HG02798 (cell line): ENCODE data around the gene CBX8.

Source experiments
- ATAC-seq: cut with Tn5 transposase; IDR thresholded peaks from one replicate; pipeline ENCODE4 v1.9.1; 2021; ENCODE audit warnings: mild to moderate bottlenecking; ENCODE audit not compliant: unreplicated experiment, poor library complexity

The CBX8 gene

DNA sequence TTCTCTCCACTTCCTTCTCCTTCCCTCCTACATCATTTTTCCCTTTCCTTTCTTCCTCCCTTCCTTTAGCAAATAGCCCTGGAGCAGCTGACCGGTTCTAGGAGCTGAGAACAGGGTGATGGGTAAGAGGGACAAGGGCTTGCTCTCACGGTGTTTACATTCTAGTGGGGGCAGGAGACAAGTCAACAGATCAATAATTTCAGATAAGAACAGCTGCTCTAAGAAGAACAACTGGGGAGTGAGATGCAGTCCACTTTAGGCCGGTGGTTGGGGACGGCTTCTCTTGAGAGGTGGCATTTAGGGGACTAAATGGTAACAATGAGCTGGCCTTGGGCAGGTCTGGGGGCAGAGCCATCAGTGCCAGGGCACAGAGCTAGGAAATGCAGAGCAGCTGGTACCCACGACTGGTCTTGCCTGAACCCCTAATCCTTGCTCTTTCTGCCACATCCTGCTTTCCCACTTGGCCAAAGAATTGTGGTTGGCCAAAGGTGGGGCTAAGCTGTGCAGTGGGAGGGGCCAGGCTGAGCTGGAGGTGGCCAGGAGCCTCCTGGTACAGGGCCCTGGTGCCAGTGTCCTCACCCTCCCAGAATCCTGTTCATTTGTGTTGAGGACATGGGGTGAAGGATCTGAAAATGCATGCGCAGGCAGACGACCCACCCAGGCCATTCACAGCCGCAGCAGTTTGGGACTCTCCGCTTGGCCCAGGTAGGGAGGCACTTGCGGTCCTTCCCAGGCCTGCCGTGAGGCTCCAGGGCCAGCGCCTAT, 24.6 kb upstream of the CBX8 start:
- no peak for ATAC-seq

DNA sequence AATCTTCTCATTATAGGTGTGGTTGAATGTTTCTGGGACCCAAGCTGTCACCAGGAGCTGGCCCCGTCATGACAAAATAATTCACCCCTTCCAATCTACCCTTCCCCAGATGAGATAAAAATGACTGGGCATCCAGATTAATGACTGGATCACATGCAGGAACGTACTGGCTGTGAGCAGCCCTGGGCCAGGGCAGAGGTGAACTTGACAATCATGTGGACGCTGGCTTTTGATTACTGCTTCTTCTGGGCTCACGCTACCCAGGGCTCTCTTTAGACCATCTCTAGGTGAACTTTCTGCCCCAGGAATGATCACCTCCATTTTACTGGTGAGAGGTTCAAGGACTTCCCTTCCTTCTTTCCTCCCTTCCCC, 24.1 kb upstream of the CBX8 start:
- no peak for ATAC-seq

DNA sequence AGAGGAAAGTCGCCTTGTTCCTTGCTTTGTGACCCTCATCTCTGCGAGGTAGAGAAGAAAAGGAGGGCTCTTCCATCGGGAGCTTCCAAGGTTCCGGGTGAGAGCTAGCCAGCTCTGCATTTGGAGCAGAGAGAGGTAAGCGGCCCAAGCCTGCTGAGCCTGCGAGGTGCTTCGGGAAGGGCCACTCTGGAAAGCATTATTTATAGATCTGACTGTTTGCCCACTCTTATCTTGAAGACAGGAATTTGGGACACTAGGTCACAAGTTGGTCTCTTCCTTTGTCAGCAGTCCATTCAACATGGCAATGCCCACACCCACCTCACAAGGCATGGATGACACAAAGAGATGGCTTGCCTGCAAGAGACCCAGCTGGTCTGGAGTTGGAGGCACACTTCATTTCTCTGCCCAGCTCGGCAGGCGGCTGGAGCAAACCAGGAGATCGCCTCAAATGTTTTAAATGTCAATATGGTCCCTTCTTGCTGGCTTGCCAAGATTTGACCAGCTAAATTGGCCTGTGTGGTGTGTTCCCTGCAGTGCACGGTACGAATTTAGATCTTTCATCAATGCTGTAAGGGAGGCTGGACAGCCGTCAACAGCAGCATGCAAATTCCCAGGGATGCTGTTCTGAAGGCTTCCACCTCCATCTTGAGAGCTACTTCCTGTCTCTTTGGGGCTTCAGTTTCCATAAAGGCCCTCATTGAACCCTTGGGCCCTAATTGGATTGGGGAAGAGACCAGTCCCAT, 22.8 kb upstream of the CBX8 start:
- no peak for ATAC-seq

DNA sequence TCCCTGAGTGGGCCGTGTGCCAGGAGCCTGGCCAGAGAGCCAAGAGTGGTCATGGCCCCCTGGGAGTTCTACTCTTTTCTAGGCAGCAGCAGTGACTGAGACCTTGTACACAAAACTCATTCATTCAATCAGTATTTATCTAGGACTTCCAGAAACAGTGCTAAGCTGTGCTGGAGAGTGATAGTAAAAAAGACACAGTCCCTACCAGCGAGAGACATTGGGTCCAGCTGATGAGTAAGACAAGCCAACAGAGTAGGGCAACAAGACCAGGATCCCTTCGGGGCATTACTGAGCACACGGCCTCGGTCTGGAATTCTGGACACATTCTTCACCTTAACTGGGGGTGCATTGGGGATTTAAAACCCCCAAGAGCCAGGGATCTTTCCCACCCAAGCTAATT, 22.2 kb upstream of the CBX8 start:
- ATAC-seq: no peak

DNA sequence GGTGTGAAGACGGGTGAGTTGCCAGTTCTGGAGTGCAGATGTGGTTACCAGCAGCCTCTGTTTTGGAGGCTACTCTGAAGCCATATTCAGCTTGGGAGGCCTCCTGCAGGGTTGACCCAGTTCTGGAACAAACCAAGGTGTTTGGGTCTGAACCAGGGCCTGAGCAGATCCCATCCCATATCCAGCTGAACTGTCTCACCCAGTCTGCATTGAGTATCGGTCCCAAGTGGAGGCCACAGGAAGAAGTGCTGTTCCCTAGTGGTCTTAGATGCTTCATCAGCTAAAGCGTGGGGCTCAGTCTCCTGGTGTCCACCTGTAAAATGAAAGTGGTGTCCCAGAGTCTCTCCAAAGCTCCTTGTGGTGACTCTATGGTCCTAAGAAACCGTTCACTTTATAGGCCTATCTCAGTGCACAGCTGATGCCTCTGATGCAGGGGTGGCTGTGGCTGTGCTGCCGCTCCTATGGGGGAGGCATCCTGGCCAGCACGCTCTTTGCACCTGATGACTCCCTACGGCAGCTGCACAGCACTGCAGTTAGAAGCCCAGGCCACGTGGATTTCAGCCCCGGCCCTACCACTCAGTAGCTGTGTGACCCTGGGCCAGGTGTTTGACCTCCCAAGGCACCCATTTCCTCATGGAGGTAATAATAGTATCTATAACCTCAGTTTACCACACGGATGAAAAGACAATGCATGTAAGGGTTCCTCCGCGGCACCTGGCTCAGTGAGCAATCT, 21.3 kb upstream of the CBX8 start:
- no peak for ATAC-seq

DNA sequence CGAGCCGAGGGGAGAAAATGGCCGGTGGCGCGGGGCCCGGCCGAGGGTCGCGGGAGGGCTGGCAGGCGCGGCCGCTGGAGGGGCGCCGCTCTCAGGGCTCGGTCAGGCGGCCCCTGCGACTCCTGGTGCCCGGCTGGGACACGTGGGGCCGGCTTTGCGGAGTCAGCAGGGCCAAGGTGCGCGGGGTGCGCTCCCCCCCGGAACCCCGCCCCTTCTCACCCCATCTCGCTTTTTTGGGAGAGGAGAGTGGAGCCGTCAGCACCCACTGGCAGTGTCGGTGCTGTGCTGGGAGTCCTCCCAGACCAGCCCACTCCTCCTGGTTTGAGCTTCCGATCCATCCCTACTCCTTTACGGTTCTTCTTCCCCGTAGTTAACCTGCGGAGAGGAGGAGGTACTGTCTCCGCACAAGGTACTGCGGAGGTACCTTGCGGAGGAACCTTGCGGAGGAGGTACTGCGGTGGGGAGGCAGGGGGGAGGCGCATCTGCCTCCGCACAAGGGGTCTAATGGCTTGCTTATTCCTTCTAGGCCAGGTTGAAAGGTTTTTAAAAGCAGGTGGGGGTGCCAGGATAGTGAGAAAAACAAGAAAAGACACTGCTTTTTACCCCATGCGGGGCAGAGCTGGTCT, 19.1 kb upstream of the CBX8 start:
- ATAC-seq: no peak

DNA sequence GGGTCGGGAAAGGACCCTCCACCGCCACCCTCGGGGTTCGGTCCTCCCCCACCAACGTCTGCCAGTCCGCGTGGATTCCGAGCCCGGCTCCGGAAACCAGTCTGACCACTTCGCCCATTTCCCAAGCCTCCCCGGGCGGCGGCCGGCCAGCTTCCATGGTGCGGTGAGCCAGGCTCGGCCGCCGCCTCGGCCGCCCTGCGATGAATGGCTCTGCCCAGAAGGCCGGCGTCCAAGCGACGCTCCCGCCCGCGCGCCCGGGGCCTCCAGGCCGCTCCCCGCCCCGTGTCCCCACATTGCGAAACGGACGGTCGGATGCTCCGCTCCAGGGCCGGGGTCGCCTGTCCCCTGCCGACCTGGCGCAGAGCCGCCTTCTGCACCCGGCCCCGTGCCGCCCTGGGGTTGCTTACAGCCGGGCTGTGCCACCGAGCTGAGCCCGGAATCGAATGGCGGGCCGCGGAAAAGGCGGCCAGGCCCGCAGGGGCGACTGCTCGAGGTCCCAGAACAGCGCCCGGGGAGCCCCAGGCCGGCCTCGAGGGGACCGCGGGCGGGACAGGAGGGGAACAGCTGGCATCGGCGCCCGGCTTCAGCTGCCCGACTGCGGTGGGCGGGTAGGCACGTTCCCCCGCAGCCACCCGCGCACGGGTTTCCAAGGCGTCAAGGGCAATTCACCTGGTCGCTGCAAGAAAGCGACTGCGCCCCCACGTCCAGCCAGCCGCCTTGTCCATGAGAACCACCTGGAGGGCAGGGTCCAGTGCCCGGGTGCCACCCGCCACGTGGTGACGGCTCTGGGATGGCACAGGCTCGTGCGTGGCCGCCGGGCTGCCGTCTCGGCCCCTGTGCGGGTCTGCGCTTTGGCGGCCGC, 18.3 kb upstream of the CBX8 start:
- no peak for ATAC-seq

DNA sequence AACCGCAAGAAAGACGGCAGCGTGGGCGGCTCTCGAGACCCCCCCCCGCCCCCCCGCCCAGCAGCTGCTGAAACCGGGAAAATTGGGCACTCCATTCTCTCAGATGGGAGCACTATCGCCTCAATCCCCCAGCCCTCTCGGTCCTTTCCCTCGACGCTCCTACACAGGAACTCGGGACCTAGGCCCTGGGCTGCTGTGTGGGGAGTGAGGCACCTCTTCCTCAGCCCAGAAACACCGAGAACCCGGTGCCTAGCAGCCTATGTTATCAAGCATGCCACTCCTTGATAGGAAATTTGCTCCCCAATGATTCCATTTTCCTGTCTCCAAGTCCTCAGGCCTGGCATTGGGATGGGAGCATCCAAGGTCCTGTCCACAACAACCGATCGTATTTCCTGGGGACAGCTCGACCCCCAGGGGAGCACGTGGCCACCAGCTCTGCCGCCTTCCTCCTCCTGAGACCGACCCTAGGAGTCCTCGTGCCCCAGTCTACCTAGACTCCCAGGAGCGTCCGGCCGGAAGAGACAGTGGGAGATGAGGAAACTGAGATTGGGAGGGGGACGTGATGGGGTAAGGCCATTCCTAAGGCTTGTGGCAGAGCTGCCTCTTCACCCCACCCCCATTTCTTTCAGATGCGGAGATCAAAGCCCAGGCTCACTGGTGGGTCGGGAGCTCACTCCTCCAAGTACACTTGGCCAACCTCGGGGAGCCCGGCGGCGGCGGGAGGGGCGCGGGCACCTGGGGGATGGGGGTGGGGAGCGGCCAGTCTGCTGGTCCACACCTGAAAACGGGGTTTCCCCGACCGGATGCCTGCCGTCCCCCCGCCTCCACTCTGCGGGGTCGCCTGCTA, 17.5 kb upstream of the CBX8 start:
- ATAC-seq: no peak

DNA sequence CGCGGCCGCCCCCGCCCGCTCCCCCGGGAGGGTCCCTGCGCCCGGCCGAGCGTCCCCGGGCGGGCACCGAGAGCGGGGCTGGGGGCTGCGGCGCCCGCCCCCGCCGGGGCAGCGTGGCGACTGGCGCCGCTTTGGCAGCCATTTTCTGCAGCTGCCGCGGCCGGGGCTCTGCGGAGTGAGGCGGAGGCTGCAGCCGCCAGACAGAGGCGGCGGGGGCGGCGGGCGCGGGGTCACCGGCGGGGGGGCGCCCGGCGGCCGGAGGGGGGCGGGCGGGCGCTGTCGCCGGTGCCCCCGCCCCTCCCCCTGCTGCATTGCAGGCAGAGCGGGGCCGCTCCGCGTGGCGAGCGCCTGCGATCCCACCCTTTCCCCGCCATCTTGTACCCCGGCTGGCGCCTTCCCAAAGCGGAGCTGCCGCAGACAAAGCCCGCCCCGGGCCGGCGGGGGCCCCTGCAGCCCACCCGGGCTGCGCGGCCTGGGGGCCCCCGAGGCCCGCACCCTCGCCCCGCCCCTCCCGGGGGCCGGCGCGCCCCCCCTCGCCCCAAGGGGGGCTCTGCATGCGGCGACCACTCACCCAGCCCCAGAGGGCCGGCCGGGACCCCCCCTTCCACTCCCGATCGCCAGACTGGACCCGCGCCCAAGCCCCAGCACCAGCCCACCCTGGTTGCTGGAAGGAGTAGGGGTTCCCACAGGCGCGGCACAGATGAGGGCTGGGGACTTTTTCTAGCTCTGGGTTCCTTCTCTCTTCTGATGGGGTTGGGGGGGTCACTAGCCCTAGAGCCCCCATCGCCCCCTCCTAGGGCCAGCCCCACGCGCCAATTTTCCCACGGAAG, 16.6 kb upstream of the CBX8 start:
- no peak for ATAC-seq

DNA sequence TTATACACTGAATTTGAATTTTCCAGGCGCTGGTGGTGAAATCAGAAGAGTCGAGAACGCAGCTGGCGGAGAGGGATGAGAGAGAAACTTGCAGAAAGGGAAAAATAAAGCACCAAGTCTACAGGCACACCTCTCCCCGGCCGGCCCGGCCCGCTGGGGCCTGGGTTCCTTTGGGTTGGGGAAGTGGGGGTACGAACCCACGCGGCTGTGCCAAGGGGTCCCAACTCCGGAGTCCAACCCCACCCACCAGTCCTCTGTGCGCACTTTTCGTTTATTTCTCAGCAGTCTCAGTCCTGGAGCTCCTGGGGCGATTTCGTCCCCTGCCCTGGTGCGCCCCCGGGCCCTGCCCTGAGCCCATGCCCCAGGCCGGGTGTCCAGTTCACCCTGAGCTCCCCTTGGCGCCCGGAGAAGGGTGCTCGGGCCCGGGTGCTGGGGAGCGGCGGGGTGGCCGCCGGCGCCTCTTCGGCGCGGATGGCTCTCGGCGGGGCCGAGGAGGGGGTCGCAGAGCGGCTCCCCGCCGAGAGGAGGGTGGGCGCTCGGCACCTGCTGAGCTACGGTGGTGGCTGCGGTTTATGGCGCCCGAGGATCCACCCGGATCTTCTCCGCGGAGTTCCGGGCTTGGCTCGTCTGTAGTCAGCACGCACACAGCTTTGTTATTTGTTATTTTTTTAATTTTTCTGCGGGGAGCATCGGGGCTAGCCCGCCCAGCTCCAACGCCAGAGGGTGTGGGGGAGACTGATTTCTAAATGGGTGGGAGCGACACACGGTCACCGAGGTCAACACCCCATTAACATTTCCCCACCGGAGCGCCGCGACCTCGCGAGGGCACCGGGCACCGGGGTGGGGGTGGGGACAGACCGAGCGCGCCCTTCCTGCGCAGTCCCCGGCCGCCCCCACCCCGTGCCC, 15.7 kb upstream of the CBX8 start:
- no peak for ATAC-seq

DNA sequence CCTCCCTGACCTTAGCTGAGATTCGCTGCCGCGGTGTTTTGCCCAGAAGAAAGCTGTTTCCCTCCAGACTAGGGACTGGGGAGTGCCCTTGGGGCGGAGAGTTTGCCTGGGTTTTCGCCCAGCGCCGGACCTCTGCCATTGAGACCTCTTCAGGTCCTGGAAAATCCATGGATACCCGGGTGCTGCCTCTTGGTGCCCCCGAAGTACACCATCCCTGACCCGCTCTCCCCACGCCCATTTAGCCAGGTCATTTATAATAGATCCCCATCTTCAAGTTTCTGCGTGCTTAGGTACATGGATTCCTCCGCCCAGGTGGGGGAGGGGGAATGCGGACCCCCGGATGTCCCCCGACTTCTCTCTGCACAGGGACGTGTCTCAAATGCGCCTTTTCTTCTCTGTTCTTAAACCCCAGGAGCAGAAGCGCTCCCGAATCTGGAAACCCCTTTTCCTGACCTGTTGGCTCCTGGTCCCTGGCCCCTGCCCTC, 15.0 kb upstream of the CBX8 start:
- no peak for ATAC-seq

DNA sequence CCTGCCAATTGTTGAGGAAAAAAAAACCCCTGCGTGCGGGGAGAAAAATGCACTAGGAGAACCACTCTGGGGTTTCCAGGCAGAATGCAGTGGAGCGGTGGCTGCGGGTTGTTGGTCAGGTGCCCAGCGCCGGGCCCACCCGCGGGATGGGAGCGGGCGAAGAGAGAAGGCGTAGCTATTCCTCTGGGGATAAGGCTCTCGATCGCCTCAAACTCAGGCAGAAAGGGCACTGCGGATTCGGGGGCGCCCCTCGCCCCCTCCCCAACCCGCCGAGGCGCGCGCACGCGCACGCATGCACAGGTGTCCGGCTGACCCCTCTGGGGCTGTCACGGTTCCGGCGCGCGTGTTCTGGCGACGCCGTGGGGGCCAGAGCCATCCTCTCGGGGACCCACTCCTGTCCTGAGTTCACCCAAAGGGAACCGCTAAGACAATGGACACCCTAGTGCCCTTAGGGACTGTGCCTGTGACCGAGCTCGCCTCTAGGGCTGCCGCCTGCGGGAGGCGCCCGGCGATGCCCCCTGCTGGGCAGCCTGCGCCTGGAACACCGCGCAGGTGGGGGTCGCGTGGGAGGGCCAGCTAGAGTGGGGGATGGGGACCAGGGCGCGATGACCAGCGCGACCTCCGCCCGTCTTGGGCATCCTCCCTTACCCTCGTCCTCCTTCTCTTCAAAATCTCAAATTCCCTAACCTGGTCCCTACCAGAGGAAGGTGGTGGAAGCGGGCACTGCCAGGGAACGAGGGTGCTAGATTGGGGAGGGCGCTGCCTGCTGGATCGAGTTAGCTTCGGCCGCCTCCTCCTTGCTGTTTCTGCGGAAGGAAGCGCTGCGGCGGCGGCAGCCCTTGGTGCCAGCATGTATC, 14.4 kb upstream of the CBX8 start:
- ATAC-seq: no peak

DNA sequence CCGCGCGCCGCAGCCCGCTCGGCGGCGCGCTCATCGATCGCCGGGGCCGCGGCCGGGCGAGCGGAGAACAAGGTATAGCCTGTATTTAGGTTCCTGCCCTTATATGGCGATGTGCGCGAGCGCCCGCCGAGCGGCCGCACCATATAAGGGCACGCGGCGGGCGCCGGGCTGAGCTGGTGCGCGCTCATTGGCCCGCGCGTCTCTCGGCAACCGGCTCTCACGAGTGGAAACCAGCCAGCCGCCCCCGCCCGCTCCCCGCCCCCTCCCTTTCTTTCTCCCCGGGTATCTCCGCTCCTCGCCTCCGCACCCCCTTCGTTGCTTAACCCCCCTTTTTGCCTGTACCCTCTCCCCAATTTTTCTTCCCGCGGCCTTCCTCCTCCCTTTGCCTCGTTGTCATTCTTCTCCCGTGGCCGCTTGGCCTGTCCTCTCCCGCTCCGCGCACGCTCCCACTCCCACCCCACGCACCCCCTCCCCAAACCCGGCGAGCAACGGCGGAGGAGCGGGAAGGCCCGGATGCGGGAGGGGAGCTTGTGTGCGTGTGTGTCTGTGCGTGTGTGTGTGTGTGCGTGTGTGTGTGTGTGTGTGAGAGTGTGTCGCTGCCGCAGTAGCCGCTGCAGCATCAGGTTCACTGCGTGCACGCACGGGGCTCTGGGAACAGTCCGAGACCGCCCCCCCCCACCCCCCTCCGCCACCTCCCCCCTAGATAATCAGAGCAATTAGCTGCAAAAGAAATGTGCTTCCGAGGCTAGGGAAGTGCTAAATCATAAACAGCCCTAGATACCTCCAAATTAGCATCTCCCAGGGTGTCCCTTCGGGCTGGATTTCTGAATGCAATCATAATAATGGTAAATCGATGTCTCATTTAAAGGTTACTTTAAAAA, 13.5 kb upstream of the CBX8 start:
- peak; percentile 86 for ATAC-seq

DNA sequence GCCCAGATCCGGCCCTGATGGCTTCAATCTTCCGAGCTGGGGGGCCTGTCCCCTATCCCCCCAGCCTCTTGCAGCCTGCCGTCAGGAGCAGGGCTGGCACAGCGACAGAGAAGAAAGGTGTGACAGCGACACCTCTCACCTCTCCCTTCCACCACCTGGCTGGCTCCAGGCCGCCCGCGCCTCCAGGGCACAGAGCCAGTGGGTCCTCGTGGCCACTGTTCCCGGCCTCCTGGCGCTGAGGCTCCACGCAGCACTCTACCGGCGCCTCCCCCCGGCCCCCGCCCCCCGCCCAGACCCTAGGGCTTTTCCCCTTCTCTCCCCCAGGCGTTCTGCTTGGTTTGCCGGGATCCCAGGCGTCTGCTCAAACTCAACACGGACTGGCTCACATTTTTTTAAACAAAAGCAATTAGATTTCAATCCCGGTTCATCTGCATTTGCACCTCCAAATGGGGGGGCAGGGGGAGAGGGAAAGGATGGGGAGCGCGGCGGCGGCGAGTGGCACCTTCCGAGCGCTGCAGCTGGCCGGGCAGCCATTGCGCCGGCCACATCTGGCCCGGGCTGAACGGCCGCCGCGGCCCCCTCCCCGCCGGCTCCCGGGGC, 12.8 kb upstream of the CBX8 start:
- ATAC-seq: no peak
